Breast epithelium (tissue), 3 donors: ENCODE results near the gene GTF2F2.

ENCODE experiments used
- CTCF ChIP-seq, 3 donors: fragments of 450-650 bp; IDR thresholded peaks; one replicate each; pipeline ENCODE4 v1.5.1; 2016 to 2017; ENCODE audit warnings: antibody characterized with exemption in 3 of 3, mild to moderate bottlenecking in 3 of 3, moderate library complexity in 3 of 3
- POLR2A ChIP-seq: fragments of 450-650 bp; IDR thresholded peaks from one replicate; pipeline ENCODE4 v1.6.1; 2016; ENCODE audit warnings: antibody characterized with exemption, mild to moderate bottlenecking, moderate library complexity
- POLR2AphosphoS5 ChIP-seq, 3 donors: sonication (generic); formaldehyde crosslinking; IDR thresholded peaks; one replicate each; pipeline ENCODE4 v1.6.1; 2017; ENCODE audit warnings: antibody characterized with exemption in 3 of 3

- TF ChIP-seq POLR2A (no peak), CTCF (IDR thresholded peaks at IDR 0.05) (no peak), POLR2AphosphoS5 (IDR thresholded peaks at IDR 0.05) (no peak)
Observed at GRCh38 chr13:45232591-45232990, 112.3 kb downstream of the GTF2F2 start.
